GM13976 (cell line): Measurements from ENCODE around the gene SANBR.
"Not testable (repeated sequence)": the region's sequence is repeated elsewhere in the genome, so short reads cannot be mapped to it uniquely, and the experiment has no call there.

Source experiments
- DNase-seq: peaks from one replicate; pipeline ENCODE4 v3.0.0; 2012; ENCODE audit warnings: low spot score
- in situ Hi-C: fragments of 300-500 bp; cut with MboI; formaldehyde crosslinking; loops from one replicate; pipeline ENCODE4 v1.12.0; 2022; ENCODE audit warnings: low sequenced_read_pairs, mixed read lengths, inconsistent platforms; ENCODE audit not compliant: unreplicated experiment
- TF ChIP-seq, protein P1 (sequence below): IDR thresholded peaks from 2 replicates; pipeline ENCODE4 v1.5.1; 2012; ENCODE audit warnings: borderline replicate concordance, mild to moderate bottlenecking; ENCODE audit not compliant: insufficient read depth; ENCODE audit errors: extremely low read depth, missing control alignments, control extremely low read depth

The SANBR gene

DNA sequence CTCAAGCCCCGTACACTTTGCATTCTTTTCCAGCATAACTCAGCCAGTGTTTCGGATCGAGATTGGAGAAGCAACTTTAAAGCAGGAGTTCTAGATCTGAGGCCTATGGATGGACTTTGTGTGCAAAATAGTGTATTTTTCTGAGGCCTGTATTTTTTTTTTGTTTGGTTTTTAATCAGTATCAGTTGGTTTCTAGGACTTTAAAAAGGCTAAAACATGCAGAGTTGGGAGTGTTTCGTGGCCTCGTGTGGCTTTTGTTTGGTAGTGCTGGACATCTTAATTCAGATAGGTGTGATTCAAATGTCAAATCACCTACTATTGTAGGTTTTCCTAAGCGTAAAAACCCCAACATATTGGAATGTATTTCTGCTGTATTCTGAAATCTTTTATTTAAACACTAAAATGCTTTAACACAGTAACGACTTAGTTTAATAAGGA is 47.3 kb upstream of the SANBR start:
- peak; percentile 28 for DNase-seq

GRCh38 chr2:61018798-61019197 is 46.9 kb upstream of the SANBR start:
- TF ChIP-seq, protein P1, sequence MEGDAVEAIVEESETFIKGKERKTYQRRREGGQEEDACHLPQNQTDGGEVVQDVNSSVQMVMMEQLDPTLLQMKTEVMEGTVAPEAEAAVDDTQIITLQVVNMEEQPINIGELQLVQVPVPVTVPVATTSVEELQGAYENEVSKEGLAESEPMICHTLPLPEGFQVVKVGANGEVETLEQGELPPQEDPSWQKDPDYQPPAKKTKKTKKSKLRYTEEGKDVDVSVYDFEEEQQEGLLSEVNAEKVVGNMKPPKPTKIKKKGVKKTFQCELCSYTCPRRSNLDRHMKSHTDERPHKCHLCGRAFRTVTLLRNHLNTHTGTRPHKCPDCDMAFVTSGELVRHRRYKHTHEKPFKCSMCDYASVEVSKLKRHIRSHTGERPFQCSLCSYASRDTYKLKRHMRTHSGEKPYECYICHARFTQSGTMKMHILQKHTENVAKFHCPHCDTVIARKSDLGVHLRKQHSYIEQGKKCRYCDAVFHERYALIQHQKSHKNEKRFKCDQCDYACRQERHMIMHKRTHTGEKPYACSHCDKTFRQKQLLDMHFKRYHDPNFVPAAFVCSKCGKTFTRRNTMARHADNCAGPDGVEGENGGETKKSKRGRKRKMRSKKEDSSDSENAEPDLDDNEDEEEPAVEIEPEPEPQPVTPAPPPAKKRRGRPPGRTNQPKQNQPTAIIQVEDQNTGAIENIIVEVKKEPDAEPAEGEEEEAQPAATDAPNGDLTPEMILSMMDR = no peak
- in situ Hi-C loops = no loop called here
- DNase-seq = no peak

More for the DNA sequence above, 47.3 kb upstream of the SANBR start:
- in situ Hi-C loops = no loop called here
- TF ChIP-seq, protein P1 = no peak

DNA sequence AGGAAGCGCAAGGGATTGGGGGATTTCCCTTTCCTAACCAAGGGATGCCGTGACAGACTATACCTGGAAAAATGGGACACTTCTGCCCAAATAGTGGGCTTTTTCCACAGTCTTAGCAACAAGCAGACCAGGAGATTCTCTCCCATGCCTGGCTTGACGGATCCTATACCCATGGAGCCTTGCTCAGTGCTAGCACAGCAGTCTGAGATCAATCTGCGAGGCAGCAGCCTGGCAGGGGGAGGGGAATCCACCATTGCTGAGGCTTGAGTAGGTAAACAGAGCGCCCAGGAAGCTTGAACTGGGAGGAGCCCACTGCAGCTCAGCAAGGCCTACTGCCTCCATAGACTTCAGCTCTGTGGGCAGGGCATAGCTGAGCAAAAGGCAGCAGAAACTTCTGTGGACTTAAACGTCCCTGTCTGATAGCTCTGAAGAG is 44.4 kb upstream of the SANBR start:
- no peak for DNase-seq
- TF ChIP-seq, protein P1 = no peak
- in situ Hi-C loops = no loop called here

GRCh38 chr2:61023670-61024069 is 42.0 kb upstream of the SANBR start:
- TF ChIP-seq, protein P1 = no peak
- no peak for DNase-seq
- in situ Hi-C loops = no loop called here

DNA sequence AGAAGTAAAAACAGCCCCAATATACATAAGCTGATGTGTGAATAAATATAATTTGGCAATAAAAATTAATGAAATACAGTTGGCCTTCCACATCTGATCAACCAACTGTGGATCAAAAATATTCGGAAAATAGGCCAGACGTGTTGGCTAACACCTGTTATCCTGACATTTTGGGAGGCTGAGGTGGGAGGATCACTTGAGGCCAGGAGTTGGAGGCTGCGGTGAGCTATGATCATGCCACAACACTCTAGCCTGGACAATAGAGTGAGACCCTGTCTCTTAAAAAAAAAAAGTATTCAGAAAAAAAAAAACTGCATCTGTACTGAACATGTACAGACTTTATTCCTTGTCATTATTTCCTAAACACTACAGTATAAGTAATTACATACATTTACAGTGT is 36.1 kb upstream of the SANBR start:
- in situ Hi-C loops = no loop called here
- DNase-seq = no peak
- TF ChIP-seq, protein P1 = no peak

GRCh38 chr2:61034592-61034991 is 31.1 kb upstream of the SANBR start:
- in situ Hi-C loops, DNase-seq: not testable (repeated sequence)

- in situ Hi-C loops = not testable (repeated sequence)
Measured at GRCh38 chr2:61036643-61037042, 29.0 kb upstream of the SANBR start.

DNA sequence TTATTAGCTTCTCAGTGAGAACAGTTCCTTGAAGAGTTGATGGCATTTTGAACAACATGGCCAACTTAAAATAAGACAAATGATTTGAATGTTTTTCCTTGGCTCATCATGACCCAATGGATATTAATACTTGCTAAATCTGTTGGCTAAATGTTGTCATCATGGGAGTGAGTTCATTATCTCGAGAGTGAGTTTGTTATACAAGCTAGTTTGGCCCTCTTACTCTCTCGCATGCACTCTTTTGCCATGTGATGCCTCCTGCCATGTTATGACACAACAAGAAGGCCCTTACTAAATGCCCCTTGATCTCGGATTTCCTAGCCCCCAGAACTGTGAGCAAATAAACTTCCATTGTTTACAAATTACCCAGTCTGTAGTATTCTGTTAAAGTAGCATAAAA is 22.9 kb upstream of the SANBR start:
- TF ChIP-seq, protein P1 = no peak
- in situ Hi-C loops = no loop called here
- no peak for DNase-seq

More at GRCh38 chr2:61036643-61037042, 29.0 kb upstream of the SANBR start:
- not testable (repeated sequence) for DNase-seq
